ENCODE results near the gene GPAT2.
"Not testable (repeated sequence)": the region's sequence is repeated elsewhere in the genome, so short reads cannot be mapped to it uniquely, and the experiment has no call there.

GPAT2 gene

DNA sequence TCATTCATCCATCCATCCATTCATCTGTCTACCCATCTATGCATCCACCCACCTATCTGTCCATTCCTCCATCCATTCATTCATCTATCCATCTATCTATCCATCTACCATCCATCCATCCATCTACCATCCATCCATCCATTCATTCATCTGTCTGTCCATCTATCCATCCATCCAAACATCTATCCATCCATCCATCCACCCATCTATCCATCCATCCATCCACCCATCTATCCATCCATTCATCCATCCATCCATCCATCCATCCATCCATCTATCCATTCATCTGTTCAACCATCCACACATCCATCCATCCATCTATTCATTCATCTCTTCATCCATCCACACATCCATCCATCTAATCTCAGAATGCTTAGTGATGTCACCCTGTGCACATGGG lies 30.0 kb upstream of the GPAT2 start:
- DNase-seq (ENCODE audit: low read depth in 1 of 2, low spot score in 1 of 2): not testable (repeated sequence)

DNA sequence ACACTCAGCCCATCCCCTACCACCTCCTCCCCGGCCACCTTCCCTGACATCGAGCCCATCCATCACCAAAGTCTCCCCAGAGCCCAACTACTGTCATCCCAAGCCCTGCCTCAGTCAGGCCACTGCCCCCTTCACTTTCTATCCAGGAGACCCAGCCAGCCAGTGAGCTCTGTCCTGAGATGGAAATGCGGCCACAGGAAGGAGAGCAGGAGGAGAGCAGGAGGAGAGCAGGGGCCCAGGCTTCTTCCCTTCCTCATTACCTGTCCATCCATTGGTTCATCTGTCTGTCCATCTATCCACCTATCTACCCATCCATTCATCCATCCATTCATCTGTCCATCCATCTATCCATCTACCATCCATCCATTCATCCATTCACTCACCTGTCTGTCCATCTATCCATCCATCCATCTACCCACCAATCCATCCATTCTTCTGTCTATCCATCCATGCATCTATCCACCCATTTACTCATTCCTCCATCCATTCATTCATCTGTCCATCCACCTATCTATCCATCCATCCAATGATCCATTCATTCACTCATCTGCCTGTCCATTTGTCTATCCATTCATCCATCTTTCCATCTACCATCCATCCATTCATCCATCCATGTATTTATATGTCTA lies 29.4 kb upstream of the GPAT2 start:
- not testable (repeated sequence) for DNase-seq (ENCODE audit: low read depth in 1 of 2, low spot score in 1 of 2)

DNA sequence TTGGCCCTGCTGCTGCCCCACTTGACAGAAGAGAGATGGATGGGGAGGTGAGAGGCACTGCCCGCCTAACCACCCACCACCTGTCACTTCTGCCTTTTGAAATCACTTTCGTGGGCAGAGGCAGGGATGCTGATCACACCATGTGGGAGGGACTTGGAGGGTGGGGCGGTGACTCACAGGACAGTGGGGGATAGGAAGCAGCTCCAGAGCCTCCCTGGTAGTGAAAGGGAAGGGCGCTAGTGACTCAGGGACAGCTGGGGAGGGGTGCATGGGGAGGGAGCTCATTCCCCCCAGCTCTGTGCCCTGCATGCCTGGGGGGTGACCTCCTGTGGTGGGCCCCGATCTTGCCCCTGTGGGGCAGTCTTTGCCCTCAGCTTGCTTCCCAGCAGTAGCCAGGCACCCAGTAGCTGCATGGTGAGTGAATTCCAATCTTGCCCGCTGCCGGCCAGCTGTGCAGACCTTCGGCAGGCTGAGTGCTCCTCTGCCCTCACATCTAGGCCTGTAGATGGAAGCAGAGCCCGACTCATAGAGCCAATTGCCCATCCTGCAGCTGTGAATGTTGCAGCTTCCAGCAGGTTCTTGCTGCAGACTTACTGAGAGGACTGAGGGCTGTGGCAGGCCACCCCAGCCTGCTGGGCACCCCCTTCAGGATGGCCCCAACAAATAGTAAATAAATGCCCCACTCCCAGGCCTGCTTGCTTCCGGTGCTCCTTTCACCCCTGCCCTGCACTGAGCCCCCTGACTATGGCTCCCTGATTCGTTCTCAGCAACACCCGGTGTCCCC lies 28.6 kb upstream of the GPAT2 start:
- DNase-seq (ENCODE audit: low read depth in 1 of 2, low spot score in 1 of 2): not testable (repeated sequence)

DNA sequence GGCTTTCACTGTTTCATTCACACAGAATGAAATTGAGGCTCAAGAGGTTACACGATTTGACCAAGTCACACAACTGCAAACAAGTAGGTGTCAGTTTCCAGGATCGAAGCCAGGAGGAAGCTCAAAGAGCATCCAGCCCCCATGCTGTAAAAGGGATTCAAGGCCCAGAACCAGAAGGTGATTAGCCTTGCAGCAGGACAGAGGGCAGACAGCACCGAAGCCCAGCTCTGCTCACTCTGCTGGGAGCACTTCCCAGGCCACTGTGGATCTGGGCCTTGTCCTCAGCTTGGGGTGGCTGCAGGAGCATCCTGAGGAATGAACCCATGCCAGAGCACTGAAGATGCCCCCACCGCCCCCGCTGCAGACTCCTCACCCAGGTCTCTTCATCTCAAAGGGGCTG lies 27.8 kb upstream of the GPAT2 start:
- DNase-seq (ENCODE audit: low read depth in 1 of 2, low spot score in 1 of 2): not testable (repeated sequence)

DNA sequence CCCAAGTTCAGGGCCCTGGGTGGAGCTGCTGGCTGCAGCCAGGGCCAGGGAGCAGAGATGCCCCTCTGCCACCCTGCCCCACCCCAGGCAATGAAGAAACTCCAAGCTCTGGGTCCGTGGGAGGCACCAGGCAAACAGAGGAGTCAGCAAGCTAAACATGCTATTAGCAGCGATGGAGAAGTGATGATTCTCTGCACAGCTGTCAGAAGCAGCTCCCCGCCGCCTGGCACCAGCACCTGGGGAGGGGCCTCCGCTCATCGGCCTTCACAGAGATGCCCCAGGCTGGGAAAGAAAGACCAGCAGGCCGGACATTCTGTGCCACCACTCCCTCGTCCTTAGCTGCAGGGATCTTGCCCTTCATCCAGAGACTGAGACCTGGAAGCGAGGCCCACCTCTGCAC lies 27.2 kb upstream of the GPAT2 start:
- DNase-seq (ENCODE audit: low read depth in 1 of 2, low spot score in 1 of 2): not testable (repeated sequence)

DNA sequence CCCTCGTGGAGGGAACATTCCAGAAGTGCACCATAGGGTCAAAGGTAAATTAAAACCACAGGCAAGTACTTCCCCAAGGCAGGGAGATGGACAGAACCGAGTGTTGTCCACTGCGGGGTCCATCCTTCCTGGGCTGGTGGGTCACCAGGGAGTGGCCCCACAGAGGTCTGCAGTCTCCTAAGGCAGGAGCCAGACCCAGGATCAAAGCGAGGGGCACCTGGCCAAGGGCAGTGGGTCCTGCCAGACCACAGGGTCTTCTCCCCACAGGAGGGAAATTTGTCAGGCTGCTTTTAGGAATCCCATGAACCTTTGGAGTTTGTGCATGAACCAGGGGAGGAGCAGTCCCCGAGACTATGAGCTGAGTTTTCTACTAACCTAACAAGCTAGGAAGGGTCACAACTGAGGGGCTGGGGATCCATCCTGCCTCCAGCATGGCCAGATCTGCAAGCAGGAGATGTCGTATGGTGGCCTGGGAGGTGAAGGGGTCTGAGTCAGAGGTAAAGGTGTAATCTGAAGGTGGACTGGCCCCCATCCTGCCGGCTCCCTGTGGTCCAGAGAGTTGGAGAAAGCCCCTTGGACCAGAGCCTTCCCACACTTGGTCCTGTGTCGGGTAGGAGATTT lies 26.6 kb upstream of the GPAT2 start:
- DNase-seq (ENCODE audit: low read depth in 1 of 2, low spot score in 1 of 2): not testable (repeated sequence)

- DNase-seq (ENCODE audit: low read depth in 1 of 2, low spot score in 1 of 2): not testable (repeated sequence)
These were observed 25.6 kb upstream of the GPAT2 start for GRCh38 chr2:96060325-96060724.

- DNase-seq (ENCODE audit: low read depth in 1 of 2, low spot score in 1 of 2): not testable (repeated sequence)
These were observed 24.7 kb upstream of the GPAT2 start for GRCh38 chr2:96059443-96059842.

DNA sequence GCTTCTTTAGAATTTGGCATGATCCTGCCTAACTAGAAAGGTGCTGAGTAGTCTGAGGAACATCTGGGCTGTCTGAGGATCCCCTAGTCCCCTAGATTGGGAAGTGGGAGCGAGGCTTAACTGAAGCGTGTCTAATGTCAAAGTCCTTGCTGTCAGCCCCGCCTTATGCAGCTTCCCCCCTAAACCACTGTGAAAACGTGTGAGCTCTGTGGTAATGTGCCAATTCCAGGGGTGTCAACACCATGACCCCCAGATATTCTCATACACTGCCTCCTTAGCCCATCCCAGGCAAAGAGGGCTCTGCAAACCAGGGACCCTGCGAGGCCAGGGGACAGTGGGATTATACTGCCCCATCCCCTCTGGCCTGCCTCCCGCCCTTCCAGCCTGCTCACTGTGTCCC lies 21.1 kb upstream of the GPAT2 start:
- not testable (repeated sequence) for DNase-seq (ENCODE audit: low read depth in 1 of 2, low spot score in 1 of 2)

DNA sequence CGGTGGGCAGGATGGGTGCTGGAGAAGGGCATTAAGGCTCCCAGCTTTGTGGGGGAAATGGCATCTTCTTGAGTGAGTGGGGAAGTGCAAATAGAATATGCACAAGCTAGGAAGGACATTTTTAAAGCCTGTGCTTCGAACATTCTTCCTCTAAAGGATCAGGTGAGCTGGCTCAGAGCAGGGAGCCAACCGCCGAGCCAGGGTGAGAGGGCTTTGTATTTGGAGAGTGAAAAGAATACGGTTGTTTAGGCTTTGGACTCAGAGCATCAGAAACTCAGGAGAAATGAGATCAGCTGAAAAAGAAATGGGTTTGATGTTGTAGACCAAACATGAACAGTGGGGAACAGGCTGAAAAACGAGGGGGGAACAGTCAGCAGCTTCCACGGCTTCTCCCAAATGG lies 19.8 kb upstream of the GPAT2 start:
- DNase-seq (ENCODE audit: low read depth in 1 of 2, low spot score in 1 of 2): not testable (repeated sequence)

DNA sequence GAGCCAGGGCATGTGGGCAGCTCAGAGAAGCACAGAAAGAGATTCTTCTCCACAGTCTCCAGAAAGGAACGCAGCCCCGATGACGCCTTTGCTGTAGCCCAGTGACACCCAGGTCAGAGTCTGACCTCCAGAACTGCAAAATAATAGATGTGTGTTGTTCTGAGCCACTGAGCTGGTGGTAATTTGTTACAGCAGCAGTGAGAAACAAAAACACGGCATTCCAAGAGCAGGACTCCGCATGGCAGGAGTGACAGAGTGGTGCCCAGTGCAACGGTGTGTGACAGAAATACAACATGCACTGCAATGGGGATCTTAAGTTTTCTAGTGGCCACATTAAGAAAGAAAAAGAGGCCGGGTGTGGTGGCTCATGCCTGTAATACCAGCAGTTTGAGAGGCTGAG lies 18.7 kb upstream of the GPAT2 start:
- not testable (repeated sequence) for DNase-seq (ENCODE audit: low read depth in 1 of 2, low spot score in 1 of 2)

DNA sequence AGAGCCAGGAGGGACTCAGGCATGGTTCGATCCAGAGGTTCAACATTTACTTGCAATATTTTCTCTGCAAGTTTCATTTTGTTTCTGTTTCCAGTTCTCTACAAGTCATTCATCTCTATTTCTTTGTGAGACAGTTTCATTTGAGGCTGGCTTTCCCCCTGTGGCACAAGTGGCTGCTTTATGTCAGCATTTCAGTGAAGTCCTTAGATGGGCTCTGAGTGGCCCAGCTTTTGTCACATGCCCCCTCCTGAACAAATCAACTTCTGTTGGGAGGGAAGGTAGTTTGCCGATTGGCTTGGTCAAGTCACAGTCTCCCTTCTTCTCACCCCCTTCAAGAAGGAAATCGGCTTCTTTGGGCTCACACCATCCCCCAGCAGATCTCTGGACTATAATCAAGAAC lies 17.9 kb upstream of the GPAT2 start:
- not testable (repeated sequence) for DNase-seq (ENCODE audit: low read depth in 1 of 2, low spot score in 1 of 2)

DNA sequence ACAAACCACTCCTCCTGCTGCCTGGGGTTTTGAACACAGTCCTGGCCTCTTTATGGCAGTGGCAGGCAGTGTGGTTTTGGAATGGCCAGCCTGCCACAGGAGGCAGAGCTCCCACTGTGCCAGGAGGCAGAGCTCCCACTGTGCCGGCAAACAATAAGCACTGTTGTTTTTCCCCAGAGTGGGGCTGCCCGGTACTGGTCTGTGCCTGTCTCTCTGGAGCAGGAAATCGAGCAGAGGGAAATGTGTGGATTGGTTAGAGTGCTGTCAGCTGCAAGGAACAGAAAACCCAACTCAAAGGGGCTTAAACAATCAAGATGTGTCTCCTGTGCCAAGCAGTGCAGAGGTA lies 15.2 kb upstream of the GPAT2 start:
- not testable (repeated sequence) for DNase-seq (ENCODE audit: low read depth in 1 of 2, low spot score in 1 of 2)

GRCh38 chr2:96049049-96049916 lies 14.6 kb upstream of the GPAT2 start:
- DNase-seq (ENCODE audit: low read depth in 1 of 2, low spot score in 1 of 2): not testable (repeated sequence)

DNA sequence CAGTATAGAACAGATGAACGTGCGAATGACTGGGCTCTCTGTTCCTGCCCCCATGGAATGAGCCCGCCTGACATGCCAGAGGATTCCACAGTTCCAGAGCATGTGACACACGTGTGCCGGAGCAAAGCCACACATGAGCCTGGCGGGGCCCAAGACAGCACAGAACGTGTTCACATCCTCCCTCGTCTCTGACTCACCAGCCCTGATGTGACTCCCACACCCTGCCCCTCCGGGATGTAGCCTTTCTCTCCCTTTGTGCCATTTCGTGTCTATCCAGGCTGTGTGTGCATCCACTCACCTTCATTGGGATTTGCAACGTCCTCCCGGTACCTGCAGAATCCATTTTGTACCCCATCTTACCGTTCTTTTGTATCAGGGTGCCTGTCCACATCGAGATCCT lies 838 bp upstream of the GPAT2 start:
- not testable (repeated sequence) for DNase-seq (ENCODE audit: low read depth in 1 of 2, low spot score in 1 of 2)

- DNase-seq (ENCODE audit: low read depth in 1 of 2, low spot score in 1 of 2): not testable (repeated sequence)
These were observed 719 bp downstream of the GPAT2 start for GRCh38 chr2:96033997-96034396.

- DNase-seq (ENCODE audit: low read depth in 1 of 2, low spot score in 1 of 2): not testable (repeated sequence)
These were observed 6.9 kb downstream of the GPAT2 start for GRCh38 chr2:96027725-96028325.

DNA sequence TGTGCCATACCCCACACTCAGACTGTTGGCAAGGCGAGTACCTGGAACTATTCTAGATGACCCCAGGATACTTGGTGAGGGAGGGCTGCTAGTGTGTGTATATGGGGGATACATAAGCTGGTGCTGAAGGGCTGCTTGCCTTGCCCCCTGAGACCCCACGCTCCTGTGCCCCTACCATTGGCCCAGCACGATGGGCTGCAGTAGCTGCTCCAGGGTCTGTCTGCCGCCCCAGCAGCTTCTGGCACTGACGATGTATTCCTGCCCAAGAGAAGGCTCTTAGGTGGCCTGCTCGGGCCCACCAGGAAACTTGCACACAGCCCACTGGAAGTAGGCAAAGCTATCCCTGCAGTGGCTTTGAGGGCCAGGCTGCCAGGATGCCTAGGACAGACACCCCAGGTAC lies 9.0 kb downstream of the GPAT2 start:
- not testable (repeated sequence) for DNase-seq (ENCODE audit: low read depth in 1 of 2, low spot score in 1 of 2)

GRCh38 chr2:96025194-96025492 lies 9.6 kb downstream of the GPAT2 start:
- DNase-seq (ENCODE audit: low read depth in 1 of 2, low spot score in 1 of 2): no peak

DNA sequence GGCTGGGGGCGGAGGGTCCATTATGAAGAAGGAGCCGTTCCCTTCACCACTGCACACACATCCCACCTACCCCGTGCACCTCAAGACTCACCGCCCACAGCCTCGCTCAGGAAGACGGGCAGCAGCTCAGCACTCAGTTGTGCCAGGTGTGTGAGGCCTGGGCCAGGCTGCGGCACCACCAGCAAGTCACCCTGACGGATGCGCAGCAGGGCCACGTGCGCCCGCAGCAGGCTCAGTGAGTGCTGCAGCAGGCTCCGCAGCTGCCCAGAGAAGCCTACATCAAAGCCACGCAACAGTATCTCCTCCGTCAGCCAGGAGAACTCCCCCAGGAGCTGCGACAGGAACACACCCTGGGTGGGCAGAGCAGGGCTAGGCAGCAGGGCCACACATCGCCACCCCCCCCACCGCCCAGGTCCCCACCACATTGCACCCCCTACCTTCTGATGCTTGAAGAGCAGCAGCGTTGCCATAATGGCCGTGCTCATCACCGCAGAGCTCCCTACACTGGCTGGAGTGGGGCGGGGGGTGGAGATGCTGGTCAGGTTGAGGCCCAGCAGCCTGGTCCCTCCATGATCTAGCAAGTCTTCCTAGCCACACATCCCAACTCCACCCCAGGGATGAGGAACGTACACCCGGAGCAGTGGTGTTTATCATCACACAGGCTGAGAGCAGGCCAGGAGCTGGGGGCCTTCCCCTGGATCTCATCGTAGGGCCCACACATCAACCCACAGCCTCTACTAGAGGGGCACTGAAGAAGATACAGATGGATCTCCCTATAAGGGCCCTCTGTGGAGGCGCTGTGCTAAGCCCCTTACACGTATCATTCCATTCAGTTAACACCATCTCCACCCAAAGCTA lies 10.2 kb downstream of the GPAT2 start:
- no peak for DNase-seq (ENCODE audit: low read depth in 1 of 2, low spot score in 1 of 2)

Data from activated T-helper 1 cell treated with anti-CD3 and anti-CD28 coated beads, Interleukin-2, amount 50 U/mL, for 16 hours (primary cell).